BLaER1 treated with 17β-estradiol and CSF1 and Interleukin-3, amounts not matched to agents 10 nM and 100 nM (cell line): ENCODE data around the gene PDGFC.

Experiments
- H3K27ac ChIP-seq, 11 experiments: shearing (Covaris generic); formaldehyde crosslinking; 2 replicates each; pipeline ENCODE4 v1.8.1; 2022
- H3K27me3 ChIP-seq, 11 experiments: shearing (Covaris generic); formaldehyde crosslinking; 2 replicates each; pipeline ENCODE4 v1.8.1; 2022
- H3K36me3 ChIP-seq, 11 experiments: shearing (Covaris generic); formaldehyde crosslinking; 2 replicates each; pipeline ENCODE4 v1.8.1; 2022
- H3K4me1 ChIP-seq, 10 experiments: shearing (Covaris generic); formaldehyde crosslinking; 2 replicates each; pipeline ENCODE4 v1.8.1; 2022
- H3K4me2 ChIP-seq, 11 experiments: shearing (Covaris generic); formaldehyde crosslinking; 2 replicates each; pipeline ENCODE4 v1.8.1; 2022
- H3K4me3 ChIP-seq, 10 experiments: shearing (Covaris generic); formaldehyde crosslinking; 2 replicates each; pipeline ENCODE4 v1.8.1; 2022
- H3K9ac ChIP-seq, 11 experiments: shearing (Covaris generic); formaldehyde crosslinking; 2 replicates each; pipeline ENCODE4 v1.8.1; 2022
- H3K9me3 ChIP-seq, 11 experiments: shearing (Covaris generic); formaldehyde crosslinking; replicated peaks in 1 of 11; 2 replicates each; pipeline ENCODE4 v1.8.1; 2022
- H4K20me1 ChIP-seq, 11 experiments: shearing (Covaris generic); formaldehyde crosslinking; 2 replicates each; pipeline ENCODE4 v1.8.1; 2022
- Cebpa-rat ChIP-seq, 11 experiments: shearing (Covaris generic); IDR thresholded peaks; 2 replicates each; pipeline ENCODE4 v1.8.1; 2022

PDGFC gene

DNA sequence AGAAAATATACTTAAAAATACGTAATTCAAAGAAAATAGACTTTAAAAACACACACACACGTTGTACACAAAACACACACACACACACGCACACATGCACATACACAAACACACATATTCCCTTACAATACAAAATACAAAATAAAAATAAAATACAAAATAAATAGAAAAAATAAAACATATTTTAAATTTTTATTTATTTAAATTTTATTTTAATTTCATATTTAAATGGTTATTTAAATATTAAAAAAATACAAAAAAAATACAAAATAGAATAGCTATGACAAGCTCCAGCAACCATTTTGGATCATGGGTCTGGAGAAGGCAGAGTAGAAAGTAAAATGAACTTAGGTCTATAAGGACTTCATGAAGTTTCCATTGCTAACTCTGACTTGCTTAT is 34.2 kb upstream of the PDGFC start:
- peaks cover 0 to 19% (median 0%) of the 10 kb centered on the region in 10 experiments; a peak in 4 of 20 replicates for H3K4me1 ChIP-seq
- no peak overlapping the region for H3K4me3 ChIP-seq
- H4K20me1 ChIP-seq: no peaks in the 10 kb centered on the region
- H3K9ac ChIP-seq: no peak overlapping the region
- TF ChIP-seq Cebpa-rat (IDR thresholded peaks at IDR 0.05): no peak
- H3K4me2 ChIP-seq: no peak overlapping the region
- H3K27me3 ChIP-seq: no peaks in the 10 kb centered on the region
- no peaks in the 10 kb centered on the region for H3K9me3 ChIP-seq
- no peaks in the 10 kb centered on the region for H3K36me3 ChIP-seq
- no peak overlapping the region for H3K27ac ChIP-seq

DNA sequence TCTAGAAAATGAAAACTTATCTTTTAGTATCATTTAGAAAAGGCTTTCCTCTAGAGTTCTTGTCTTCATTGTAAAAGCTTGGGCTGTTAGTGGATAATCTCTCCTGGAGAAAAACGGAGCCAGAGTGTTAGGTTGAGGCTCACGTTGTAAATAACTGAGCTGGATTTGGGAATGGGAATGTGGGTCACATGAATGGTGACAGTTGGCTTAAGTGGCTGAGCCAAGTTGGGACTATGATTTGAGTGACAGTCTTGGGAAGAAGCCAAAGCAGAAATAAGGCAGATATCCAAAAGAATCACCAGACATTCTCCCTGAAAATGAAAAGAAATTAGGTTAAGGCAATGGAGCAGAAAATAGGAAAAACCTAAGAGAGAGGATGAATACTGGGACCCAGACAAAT is 33.6 kb upstream of the PDGFC start:
- Histone ChIP-seq H3K4me1 (peaks cover 0 to 19% (median 0%) of the 10 kb centered on the region in 10 experiments; a peak in 4 of 20 replicates), H3K27me3 (no peaks in the 10 kb centered on the region), H3K4me2 (no peak overlapping the region), H3K27ac (no peak overlapping the region), H3K36me3 (no peaks in the 10 kb centered on the region), H4K20me1 (no peaks in the 10 kb centered on the region), H3K4me3 (no peak overlapping the region), H3K9ac (no peak overlapping the region), H3K9me3 (no peaks in the 10 kb centered on the region)
- TF ChIP-seq Cebpa-rat (IDR thresholded peaks at IDR 0.05): no peak

DNA sequence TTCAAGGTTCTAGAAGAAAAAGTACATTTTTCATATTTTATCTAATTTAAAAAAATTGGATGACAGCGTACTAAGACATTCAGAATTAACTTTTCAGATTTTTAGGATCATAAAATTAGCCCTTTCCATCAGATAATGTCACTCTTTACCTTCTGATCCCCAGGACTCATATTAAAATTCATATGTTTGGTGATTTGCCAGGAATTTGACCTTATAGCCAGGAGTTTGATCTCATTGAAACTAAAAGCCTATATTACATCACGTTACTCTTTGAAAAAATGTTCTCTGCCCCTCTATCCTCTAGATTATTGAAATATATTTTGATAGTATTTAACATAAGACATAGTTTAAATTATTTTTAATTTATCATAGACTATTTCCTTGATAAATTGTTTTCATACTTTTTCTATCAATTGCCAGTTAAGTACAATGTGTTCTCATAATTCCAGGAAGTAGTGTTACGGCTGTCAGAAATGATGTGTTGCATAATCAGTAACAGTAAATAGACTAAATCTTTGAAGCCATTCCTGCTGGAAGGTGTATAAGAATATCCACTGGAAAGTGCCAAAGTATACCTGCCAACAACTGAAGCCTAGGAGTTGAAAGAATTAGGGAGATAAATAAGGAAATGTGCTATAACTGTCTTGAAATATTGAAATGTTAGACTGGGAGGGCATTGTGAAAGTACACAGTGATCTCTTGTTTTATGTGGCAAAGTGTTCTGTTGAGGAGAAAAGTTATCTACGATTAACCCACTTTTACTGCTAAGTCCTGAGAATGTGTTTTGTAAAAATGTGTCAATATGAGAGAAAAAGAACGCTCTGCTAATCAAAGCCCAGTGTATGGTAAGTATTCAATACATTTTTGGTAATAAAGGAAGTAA is 32.9 kb upstream of the PDGFC start:
- no peak overlapping the region for H3K27ac ChIP-seq
- H3K9ac ChIP-seq: no peak overlapping the region
- TF ChIP-seq Cebpa-rat (IDR thresholded peaks at IDR 0.05): no peak
- H3K4me1 ChIP-seq: peaks cover 0 to 20% (median 0%) of the 10 kb centered on the region in 10 experiments; a peak in 5 of 20 replicates
- H3K36me3 ChIP-seq: no peaks in the 10 kb centered on the region
- no peaks in the 10 kb centered on the region for H3K9me3 ChIP-seq
- H3K4me3 ChIP-seq: no peak overlapping the region
- no peaks in the 10 kb centered on the region for H4K20me1 ChIP-seq
- no peaks in the 10 kb centered on the region for H3K27me3 ChIP-seq
- peak overlapping the region in 1 of 11 experiments; percentile 32; a peak in 2 of 22 replicates for H3K4me2 ChIP-seq

DNA sequence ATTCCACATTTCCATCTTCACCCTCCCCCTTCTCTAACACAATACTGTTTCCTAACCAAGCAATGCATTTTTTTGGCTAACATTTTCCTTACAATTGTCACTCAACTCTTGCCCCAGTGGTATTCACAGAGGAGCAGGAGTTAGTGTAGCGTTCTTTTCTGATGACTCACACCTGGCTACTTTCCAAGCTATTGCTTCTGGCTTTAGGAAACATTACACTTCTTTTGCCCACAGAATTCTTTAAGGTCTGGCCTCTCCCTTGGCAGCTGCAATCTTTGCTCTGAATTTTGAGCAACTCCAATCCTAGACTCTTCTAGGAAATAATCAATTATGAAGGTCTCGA is 27.5 kb upstream of the PDGFC start:
- Histone ChIP-seq H3K9ac (no peak overlapping the region), H3K27me3 (no peaks in the 10 kb centered on the region), H3K4me2 (no peak overlapping the region), H4K20me1 (no peaks in the 10 kb centered on the region), H3K36me3 (no peaks in the 10 kb centered on the region), H3K4me3 (no peak overlapping the region), H3K9me3 (peaks cover 0 to 9% (median 5%) of the 10 kb centered on the region in 11 experiments; a peak in 11 of 22 replicates), H3K4me1 (peaks cover 0 to 15% (median 0%) of the 10 kb centered on the region in 10 experiments; a peak in 4 of 20 replicates), H3K27ac (no peak overlapping the region)
- TF ChIP-seq Cebpa-rat (IDR thresholded peaks at IDR 0.05): no peak

DNA sequence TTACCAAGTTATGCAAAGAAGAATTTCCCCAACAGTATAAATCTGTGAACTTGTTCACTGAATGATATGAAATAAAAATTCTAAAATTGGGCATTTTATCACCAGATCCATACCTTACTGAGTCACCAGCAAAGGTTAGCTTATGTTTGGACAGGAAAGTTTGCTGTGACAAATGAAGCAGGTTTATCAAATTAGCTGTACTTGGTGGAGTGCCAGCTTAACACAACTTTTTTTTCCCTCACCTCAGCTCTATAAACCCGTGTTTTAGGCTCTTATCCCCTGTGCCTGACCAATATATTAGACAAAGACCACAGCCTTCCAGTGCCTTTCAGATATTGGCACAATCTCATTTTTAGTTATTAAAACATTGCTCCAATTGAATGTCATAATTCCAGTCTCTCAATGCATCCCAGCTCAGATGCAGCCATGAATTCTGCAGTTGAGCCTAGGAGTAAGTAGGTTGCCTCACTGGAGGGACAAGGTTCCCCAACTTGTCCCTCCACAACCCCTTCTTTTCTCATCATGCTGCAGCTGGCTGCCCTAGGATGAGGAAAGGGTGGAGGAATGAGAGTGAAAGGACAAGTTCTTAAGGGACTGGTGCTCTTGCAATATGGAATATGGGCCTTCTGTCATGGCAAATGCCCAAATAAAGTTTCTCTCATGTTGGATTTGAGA is 27.0 kb upstream of the PDGFC start:
- Histone ChIP-seq H3K9me3 (peaks cover 0 to 9% (median 5%) of the 10 kb centered on the region in 11 experiments; a peak in 11 of 22 replicates), H3K27me3 (no peaks in the 10 kb centered on the region), H3K4me2 (no peak overlapping the region), H3K27ac (no peak overlapping the region), H3K9ac (no peak overlapping the region), H3K36me3 (no peaks in the 10 kb centered on the region), H3K4me1 (peaks cover 0 to 12% (median 0%) of the 10 kb centered on the region in 10 experiments; a peak in 4 of 20 replicates), H4K20me1 (no peaks in the 10 kb centered on the region), H3K4me3 (no peak overlapping the region)
- TF ChIP-seq Cebpa-rat (IDR thresholded peaks at IDR 0.05): no peak

DNA sequence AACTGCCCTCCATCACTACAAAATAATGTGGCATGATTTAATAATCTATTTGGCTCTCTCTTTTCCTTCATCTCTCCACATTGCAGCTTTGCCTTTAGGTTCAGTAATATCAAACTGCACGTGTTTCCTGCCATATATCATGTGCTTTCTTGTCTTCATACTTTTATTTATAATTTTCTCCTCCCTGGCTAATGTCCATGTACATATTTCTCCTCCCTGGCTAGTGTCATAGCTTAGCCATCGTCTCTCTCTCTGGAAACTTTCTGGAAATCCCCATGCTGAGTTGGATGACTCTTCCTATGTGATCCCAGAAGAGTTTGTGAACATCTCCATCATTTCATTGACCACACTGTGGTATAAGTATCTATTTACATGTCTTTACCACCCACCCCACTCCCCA is 21.3 kb upstream of the PDGFC start:
- Histone ChIP-seq H3K27me3 (no peaks in the 10 kb centered on the region), H3K4me2 (no peak overlapping the region), H3K4me1 (no peaks in the 10 kb centered on the region), H3K27ac (no peak overlapping the region), H4K20me1 (no peaks in the 10 kb centered on the region), H3K4me3 (no peak overlapping the region), H3K9me3 (peaks cover 11 to 24% (median 16%) of the 10 kb centered on the region in 11 experiments), H3K36me3 (no peaks in the 10 kb centered on the region), H3K9ac (no peak overlapping the region)
- TF ChIP-seq Cebpa-rat (IDR thresholded peaks at IDR 0.05): no peak

DNA sequence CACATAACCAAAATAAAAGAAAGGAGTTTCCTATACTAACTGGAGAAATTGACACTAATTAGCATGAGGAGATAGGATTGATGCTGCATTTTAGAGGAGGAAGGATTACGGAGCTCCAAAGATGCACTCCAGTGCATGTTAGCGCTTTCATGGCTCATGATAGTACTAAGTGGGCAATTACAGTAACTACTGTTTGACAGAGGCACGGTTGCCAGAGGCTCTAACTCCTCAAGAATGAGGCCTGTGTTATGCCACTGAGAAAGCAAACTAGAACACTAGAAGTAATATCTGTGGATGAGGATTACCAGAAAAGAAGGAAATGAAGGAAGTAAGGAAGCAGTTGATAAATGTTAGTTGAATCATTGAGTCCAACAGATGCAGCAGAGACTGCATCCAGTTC is 19.6 kb upstream of the PDGFC start:
- no peak overlapping the region for H3K4me3 ChIP-seq
- H3K9ac ChIP-seq: no peak overlapping the region
- no peaks in the 10 kb centered on the region for H3K36me3 ChIP-seq
- no peaks in the 10 kb centered on the region for H4K20me1 ChIP-seq
- no peak overlapping the region for H3K27ac ChIP-seq
- H3K4me2 ChIP-seq: no peak overlapping the region
- TF ChIP-seq Cebpa-rat (IDR thresholded peaks at IDR 0.05): no peak
- H3K4me1 ChIP-seq: no peaks in the 10 kb centered on the region
- peaks cover 9 to 28% (median 12%) of the 10 kb centered on the region in 11 experiments; a peak in 20 of 22 replicates for H3K9me3 ChIP-seq
- no peaks in the 10 kb centered on the region for H3K27me3 ChIP-seq

DNA sequence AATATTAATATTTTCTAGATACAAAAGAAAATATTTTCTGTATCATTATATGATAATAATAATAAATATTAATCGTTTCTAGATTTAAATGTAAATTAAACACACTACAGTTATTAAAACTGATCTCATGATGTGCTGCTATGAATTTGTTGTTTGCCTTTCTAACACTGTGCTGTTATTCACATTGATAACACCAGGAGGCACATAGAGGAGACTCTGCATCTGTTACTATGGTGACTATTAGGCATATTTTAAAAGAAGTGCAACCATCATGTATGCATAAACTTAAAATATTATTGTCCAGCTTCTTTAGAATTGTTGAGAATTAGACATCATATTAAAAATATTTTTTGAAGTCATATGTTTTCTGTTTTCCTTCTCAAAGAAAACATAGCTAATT is 11.8 kb upstream of the PDGFC start:
- H3K4me2 ChIP-seq: no peak overlapping the region

DNA sequence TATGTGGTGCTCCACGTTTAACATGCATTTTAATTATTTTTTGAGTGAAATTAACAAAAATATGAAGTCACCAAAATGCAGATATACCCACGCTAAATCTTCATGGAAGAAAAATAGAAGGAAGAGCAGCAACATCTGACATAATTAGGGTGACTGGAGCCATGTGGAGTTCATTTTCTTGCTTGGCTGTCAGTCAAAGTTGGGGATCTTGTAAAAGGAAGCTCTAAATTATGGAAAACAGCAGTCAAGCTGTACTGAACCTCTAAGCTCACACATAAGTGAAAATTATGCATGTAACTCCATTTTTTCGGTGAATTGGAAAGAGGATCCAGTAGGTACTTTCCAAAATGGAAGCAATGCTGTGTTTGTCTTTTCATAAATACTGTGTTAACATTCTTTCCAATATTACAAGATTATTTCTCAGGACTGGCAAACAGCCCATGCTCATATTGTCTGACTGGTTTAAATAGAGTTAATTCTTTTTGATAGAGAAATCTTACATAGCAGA is 9.7 kb upstream of the PDGFC start:
- H3K9ac ChIP-seq: no peak overlapping the region
- H3K4me3 ChIP-seq: no peak overlapping the region
- no peaks in the 10 kb centered on the region for H4K20me1 ChIP-seq
- no peak overlapping the region for H3K4me2 ChIP-seq
- no peaks in the 10 kb centered on the region for H3K9me3 ChIP-seq
- TF ChIP-seq Cebpa-rat (IDR thresholded peaks at IDR 0.05): no peak
- H3K4me1 ChIP-seq: no peaks in the 10 kb centered on the region
- no peaks in the 10 kb centered on the region for H3K36me3 ChIP-seq
- H3K27ac ChIP-seq: no peak overlapping the region
- H3K27me3 ChIP-seq: no peaks in the 10 kb centered on the region

More for the DNA sequence above, 11.8 kb upstream of the PDGFC start:
- Histone ChIP-seq H3K9me3 (peaks cover under 1 to 11% (median 2%) of the 10 kb centered on the region in 11 experiments; a peak in 17 of 22 replicates), H3K27me3 (no peaks in the 10 kb centered on the region), H3K4me1 (no peaks in the 10 kb centered on the region), H3K36me3 (no peaks in the 10 kb centered on the region), H3K27ac (no peak overlapping the region), H4K20me1 (no peaks in the 10 kb centered on the region), H3K4me3 (no peak overlapping the region), H3K9ac (no peak overlapping the region)
- TF ChIP-seq Cebpa-rat (IDR thresholded peaks at IDR 0.05): no peak
